Testis (tissue), 2 donors: ENCODE measurements around the gene CHD5.

Source experiments
- CTCF ChIP-seq, 3 experiments: fragments of 450-650 bp in 2 of 3; fragments of 200-600 bp in 1 of 3; sonication (generic) in 1 of 3; IDR thresholded peaks; one replicate each; pipeline ENCODE4 v1.5.1; 2016 to 2019; ENCODE audit warnings: antibody characterized with exemption in 3 of 3, mild to moderate bottlenecking in 2 of 3, moderate library complexity in 1 of 3
- POLR2A ChIP-seq: fragments of 450-650 bp; IDR thresholded peaks from one replicate; pipeline ENCODE4 v1.6.1; 2017; ENCODE audit warnings: antibody characterized with exemption, mild to moderate bottlenecking, moderate library complexity

GRCh38 chr1:6073480-6074053 is 106.6 kb downstream of the CHD5 start:
- TF ChIP-seq CTCF (IDR thresholded peaks at IDR 0.05) (no peak), POLR2A (no peak)
